H1 (cell line): ENCODE measurements around the gene RYR3. TPM values are rescaled to one million over a fixed set of nuclear protein-coding genes. Genes with fewer than 3 reads are reported as not detected.

Experiments used
- CTCF ChIA-PET: fragments of 300-600 bp; sonication (Branson Sonifier 250); formaldehyde crosslinking; loops from one replicate; lab custom pipeline; 2021; ENCODE audit not compliant: partially characterized antibody; lab: Charles Lee
- POLR2A ChIA-PET: fragments of 300-600 bp; sonication (Branson Sonifier 250); formaldehyde crosslinking; loops from one replicate; lab custom pipeline; 2021; ENCODE audit warnings: inconsistent platforms; ENCODE audit not compliant: partially characterized antibody; lab: Charles Lee
- DNase-seq, 2 experiments: peaks; one replicate each; pipeline versions ENCODE4 v3.0.0 to v3.0.0-alpha.2; 2010 to 2022; ENCODE audit warnings: low spot score in 2 of 2, low read depth in 1 of 2, mixed read lengths in 1 of 2
- FAIRE-seq: peaks from 2 replicates; lab custom pipeline; 2011; peaks lifted over from hg19 to GRCh38; lab: Jason Lieb, UNC
- H2AFZ ChIP-seq: 2 replicates; pipeline ENCODE4 v1.8.1; 2012; ENCODE audit warnings: low read length, inconsistent platforms
- H2AK5ac ChIP-seq: 2 replicates; pipeline ENCODE4 v1.6.1; 2013; ENCODE audit warnings: low read depth, low read length
- H2BK120ac ChIP-seq: replicated peaks from 2 replicates; pipeline ENCODE3; 2013; ENCODE audit warnings: low read depth, low read length, inconsistent platforms
- H2BK12ac ChIP-seq: 2 replicates; pipeline ENCODE4 v1.6.1; 2013; ENCODE audit warnings: low read depth, low read length
- H2BK15ac ChIP-seq: 2 replicates; pipeline ENCODE4 v1.6.1; 2013; ENCODE audit warnings: low read length
- H2BK20ac ChIP-seq: 2 replicates; pipeline ENCODE4 v1.6.1; 2013; ENCODE audit warnings: low read length
- H2BK5ac ChIP-seq: 2 replicates; pipeline ENCODE4 v1.6.1; 2013; ENCODE audit warnings: low read depth, low read length
- H3K14ac ChIP-seq: 2 replicates; pipeline ENCODE4 v1.6.1; 2013; ENCODE audit warnings: inconsistent platforms; ENCODE audit not compliant: insufficient read length
- H3K18ac ChIP-seq: 2 replicates; pipeline ENCODE4 v1.6.1; 2013; ENCODE audit warnings: low read length; ENCODE audit errors: extremely low read depth
- H3K23ac ChIP-seq: 2 replicates; pipeline ENCODE4 v1.6.1; 2013; ENCODE audit warnings: inconsistent platforms; ENCODE audit not compliant: insufficient read length
- H3K23me2 ChIP-seq: 2 replicates; pipeline ENCODE4 v1.6.1; 2013; ENCODE audit warnings: low read depth, low read length
- H3K27ac ChIP-seq: 2 replicates; pipeline ENCODE4 v1.6.1; 2011; ENCODE audit warnings: low read depth, low read length, inconsistent platforms
- H3K27me3 ChIP-seq, 4 experiments: replicated peaks in 1 of 4; 1 replicate in 1 of 4; 2 replicates in 3 of 4; pipeline versions ENCODE4 v1.6.1 to v1.8.1; 2011 to 2013; ENCODE audit warnings: low read length in 3 of 4, mild to moderate bottlenecking in 3 of 4, inconsistent platforms in 2 of 4, mixed read lengths in 2 of 4, moderate library complexity in 1 of 4; ENCODE audit not compliant: control insufficient read depth in 3 of 4, insufficient read depth in 3 of 4; ENCODE audit errors: extremely low read depth in 1 of 4
- H3K36me3 ChIP-seq, 4 experiments: 2 replicates each; pipeline versions ENCODE4 v1.6.1 to v1.8.1; 2011 to 2013; ENCODE audit warnings: mild to moderate bottlenecking in 4 of 4, low read length in 3 of 4, moderate library complexity in 2 of 4, control low read depth in 1 of 4, inconsistent platforms in 1 of 4; ENCODE audit not compliant: insufficient read depth in 4 of 4, control insufficient read depth in 2 of 4
- H3K4ac ChIP-seq: replicated peaks from 2 replicates; pipeline ENCODE3; 2013; ENCODE audit warnings: low read length, low read depth, mixed read lengths, inconsistent platforms; ENCODE audit not compliant: insufficient read length
- H3K4me1 ChIP-seq, 4 experiments: replicated peaks in 1 of 4; 1 replicate in 1 of 4; 2 replicates in 3 of 4; pipeline versions ENCODE4 v1.6.1 to v1.8.1; 2011 to 2013; ENCODE audit warnings: low read length in 3 of 4, inconsistent platforms in 2 of 4, mixed read lengths in 1 of 4; ENCODE audit not compliant: insufficient read depth in 4 of 4, control insufficient read depth in 3 of 4
- H3K4me2 ChIP-seq, 2 experiments: 2 replicates each; pipeline versions ENCODE4 v1.6.1 to v1.8.1; 2011 to 2013; ENCODE audit warnings: low read depth in 2 of 2, low read length in 2 of 2, control low read depth in 1 of 2, inconsistent platforms in 1 of 2, mild to moderate bottlenecking in 1 of 2; ENCODE audit not compliant: insufficient read depth in 1 of 2
- H3K4me3 ChIP-seq, 4 experiments: fragments of 200-600, 300-600 bp in 1 of 4; sonication (generic), shearing (Covaris generic), sonication (Bioruptor Twin) in 1 of 4; 2 replicates each; pipeline versions ENCODE4 v1.5.1 to v1.8.1; 2011 to 2016; ENCODE audit warnings: low read length in 4 of 4, low read depth in 3 of 4, control low read depth in 2 of 4, inconsistent platforms in 2 of 4, mild to moderate bottlenecking in 2 of 4, mixed read lengths in 1 of 4, moderate library complexity in 1 of 4; ENCODE audit not compliant: insufficient read depth in 2 of 4; ENCODE audit errors: extremely low read depth in 1 of 4
- H3K56ac ChIP-seq: replicated peaks from 2 replicates; pipeline ENCODE3; 2013; ENCODE audit warnings: low read depth, mild to moderate bottlenecking, mixed read lengths, low read length, inconsistent platforms; ENCODE audit not compliant: insufficient read length
- H3K79me1 ChIP-seq: 2 replicates; pipeline ENCODE4 v1.6.1; 2013; ENCODE audit warnings: low read depth, low read length, control low read depth
- H3K79me2 ChIP-seq, 2 experiments: 2 replicates each; pipeline versions ENCODE4 v1.6.1 to v1.8.1; 2012 to 2013; ENCODE audit warnings: low read length in 2 of 2, mild to moderate bottlenecking in 2 of 2, inconsistent platforms in 1 of 2; ENCODE audit not compliant: insufficient read depth in 2 of 2, control insufficient read depth in 1 of 2
- H3K9ac ChIP-seq, 4 experiments: replicated peaks in 1 of 4; 1 replicate in 1 of 4; 2 replicates in 3 of 4; pipeline versions ENCODE4 v1.6.1 to v1.8.1; 2011 to 2013; ENCODE audit warnings: low read depth in 3 of 4, low read length in 3 of 4, control low read depth in 2 of 4, mild to moderate bottlenecking in 2 of 4, moderate library complexity in 2 of 4, inconsistent platforms in 1 of 4; ENCODE audit errors: extremely low read depth in 1 of 4
- H3K9me3 ChIP-seq, 2 experiments: 2 replicates each; pipeline versions ENCODE4 v1.6.1 to v1.8.1; 2012 to 2013; ENCODE audit warnings: mild to moderate bottlenecking in 2 of 2, moderate library complexity in 2 of 2, control low read depth in 1 of 2, inconsistent platforms in 1 of 2, low read depth in 1 of 2, low read length in 1 of 2, mixed read lengths in 1 of 2; ENCODE audit not compliant: insufficient read depth in 2 of 2
- H4K20me1 ChIP-seq, 2 experiments: replicated peaks in 1 of 2; 2 replicates each; pipeline versions ENCODE3 to v1.8.1; 2011 to 2013; ENCODE audit warnings: inconsistent platforms in 2 of 2, low read length in 2 of 2, mild to moderate bottlenecking in 1 of 2; ENCODE audit not compliant: insufficient read depth in 2 of 2, control insufficient read depth in 1 of 2
- H4K5ac ChIP-seq: 2 replicates; pipeline ENCODE4 v1.6.1; 2013; ENCODE audit warnings: low read length, low read depth, mixed read lengths, inconsistent platforms; ENCODE audit not compliant: insufficient read length
- H4K8ac ChIP-seq: 2 replicates; pipeline ENCODE4 v1.8.0; 2013; ENCODE audit warnings: mild to moderate bottlenecking, moderate library complexity, low read length, inconsistent platforms; ENCODE audit not compliant: insufficient read depth; ENCODE audit errors: extremely low read depth
- H4K91ac ChIP-seq: replicated peaks from 2 replicates; pipeline ENCODE3; 2013; ENCODE audit warnings: low read length, mixed read lengths, inconsistent platforms; ENCODE audit not compliant: insufficient read length
- polyA plus RNA-seq, 7 experiments: library from polyadenylated mRNA; depleted of rRNA in 3 of 7; stranded (reverse) in 5 of 7; unstranded in 2 of 7; fragments of >200 nt in 5 of 7; fragments of 200-250 nt in 2 of 7; gene quantifications; 1 replicate in 5 of 7; 2 replicates in 1 of 7; 4 replicates in 1 of 7; pipeline versions ENCODE4 v1.2.1 to v1.2.3, GENCODE V29; 2011 to 2013; ENCODE audit warnings: missing spikeins in 2 of 7, mixed read lengths in 2 of 7
- total RNA-seq: library from RNA; stranded (reverse); fragmentation: NEBNext Ultra II Directional; extraction: Animal tissue kit (Norgen Biotek cat#: 25700); gene quantifications from 2 replicates; pipeline ENCODE4 v1.2.1, GENCODE V29; 2021
- TF ChIP-seq, protein P1 (sequence below): IDR thresholded peaks from 2 replicates; pipeline ENCODE4 v1.6.1; 2012; ENCODE audit warnings: inconsistent platforms

The RYR3 gene
- total and polyA plus RNA-seq, 2 of the 8 experiments (the other 6 are each of a cell fraction or from before 2014, with no cell fraction given): 0.33 to 3.4 TPM

DNA sequence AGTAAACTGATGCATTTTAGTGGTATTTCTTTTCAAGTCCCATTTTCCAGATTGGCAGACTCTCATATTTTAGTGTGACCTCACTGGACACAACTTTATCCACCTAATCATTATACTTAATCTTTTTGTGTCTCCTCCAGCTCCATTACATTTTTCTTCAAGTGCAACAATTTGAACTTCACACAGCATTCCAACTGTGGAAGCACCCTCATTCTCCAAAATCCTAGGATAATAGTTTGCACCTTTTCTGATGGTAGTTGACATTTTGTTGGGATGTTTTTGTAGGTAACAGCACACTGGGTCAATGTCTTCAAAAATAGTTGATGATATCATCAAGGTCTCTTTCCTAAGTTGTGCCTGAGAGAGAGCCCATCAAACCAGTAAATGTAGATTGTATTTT lies 123.1 kb downstream of the RYR3 start:
- no peak overlapping the region for H2AFZ ChIP-seq
- H3K18ac ChIP-seq: no peak overlapping the region
- DNase-seq (no peak), FAIRE-seq (no peak)
- H3K4me1 ChIP-seq: no peaks in the 10 kb centered on the region
- TF ChIP-seq, protein P1, sequence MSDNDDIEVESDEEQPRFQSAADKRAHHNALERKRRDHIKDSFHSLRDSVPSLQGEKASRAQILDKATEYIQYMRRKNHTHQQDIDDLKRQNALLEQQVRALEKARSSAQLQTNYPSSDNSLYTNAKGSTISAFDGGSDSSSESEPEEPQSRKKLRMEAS: no peak
- no peak overlapping the region for H3K56ac ChIP-seq
- H4K8ac ChIP-seq: no peak overlapping the region
- no peak overlapping the region for H4K5ac ChIP-seq
- no peaks in the 10 kb centered on the region for H3K27me3 ChIP-seq
- H2BK120ac ChIP-seq: no peak overlapping the region
- H3K79me1 ChIP-seq: no peaks in the 10 kb centered on the region
- no peak overlapping the region for H2AK5ac ChIP-seq
- H3K23ac ChIP-seq: no peak overlapping the region
- no peak overlapping the region for H4K91ac ChIP-seq
- no peak overlapping the region for H3K9ac ChIP-seq
- H3K9me3 ChIP-seq: no peaks in the 10 kb centered on the region
- no peaks in the 10 kb centered on the region; the same call in 1 of the 2 replicates for H3K23me2 ChIP-seq
- H3K79me2 ChIP-seq: no peaks in the 10 kb centered on the region
- POLR2A ChIA-PET: no interaction called here
- no peak overlapping the region for H2BK20ac ChIP-seq
- no peak overlapping the region for H2BK5ac ChIP-seq
- no peak overlapping the region for H3K14ac ChIP-seq
- CTCF ChIA-PET: interaction anchor here (0.7 kb wide), 1 partner anchor 230 kb away, joined by 3 read pairs; no protein-coding TSS in a partner anchor
- no peak overlapping the region for H3K4me2 ChIP-seq
- no peak overlapping the region for H3K27ac ChIP-seq
- H3K4ac ChIP-seq: no peak overlapping the region
- H3K4me3 ChIP-seq: no peak overlapping the region
- H3K36me3 ChIP-seq: no peaks in the 10 kb centered on the region
- H4K20me1 ChIP-seq: no peaks in the 10 kb centered on the region
- no peak overlapping the region for H2BK12ac ChIP-seq
- H2BK15ac ChIP-seq: no peak overlapping the region
